Measurements from ENCODE around the gene RTP5. TPM values are rescaled to one million over a fixed set of nuclear protein-coding genes. Genes with fewer than 3 reads are reported as not detected.

RTP5 gene
- total and polyA plus RNA-seq, 2 donors (not counting 1 experiment from before 2014, with no cell fraction given) = not detected

- no peak for DNase-seq (ENCODE audit: low read depth in 2 of 2)
- H3K4me2 ChIP-seq (ENCODE audit: extremely low read depth, insufficient read depth, low read length) = no peak overlapping the region
- peaks cover 2% of the 10 kb centered on the region for H3K4me1 ChIP-seq (ENCODE audit: control insufficient read depth, extremely low read depth, insufficient read depth, low read length)
- no peak overlapping the region for H2AFZ ChIP-seq (ENCODE audit: low read length)
- no peak overlapping the region for H3K27ac ChIP-seq (ENCODE audit: insufficient read depth, low read length)
- H4K20me1 ChIP-seq (ENCODE audit: control insufficient read depth, extremely low read depth, insufficient read depth, low read length) = no peaks in the 10 kb centered on the region
- H3K9me3 ChIP-seq (ENCODE audit: control insufficient read depth, insufficient read depth, low read depth, low read length) = no peaks in the 10 kb centered on the region
- H3K4me3 ChIP-seq (replicated peaks in 1 of 4; ENCODE audit: control extremely low read depth in 1 of 4, insufficient read depth in 1 of 4, low read depth in 3 of 4, low read length in 4 of 4) = no peak overlapping the region
- no peaks in the 10 kb centered on the region for H3K79me2 ChIP-seq (ENCODE audit: control insufficient read depth, insufficient read depth, low read length)
- H3K27me3 ChIP-seq (ENCODE audit: control insufficient read depth, insufficient read depth, low read length) = peaks cover 17% of the 10 kb centered on the region
- TF ChIP-seq EZH2 (IDR thresholded peaks at IDR 0.05; ENCODE audit: low read length, missing control alignments) (no peak), CTCF (conservative IDR thresholded peaks at IDR 0.05 in 1 of 2, IDR thresholded peaks at IDR 0.05 in 1 of 2; ENCODE audit: low read depth in 1 of 2, low read length in 2 of 2) (no peak)
- H3K9ac ChIP-seq (ENCODE audit: insufficient read depth, low read length) = no peak overlapping the region
- no peaks in the 10 kb centered on the region for H3K36me3 ChIP-seq (ENCODE audit: control insufficient read depth, insufficient read depth, low read length)
Observed at GRCh38 chr2:241862093-241862492, 7.4 kb upstream of the RTP5 start.

- no peak overlapping the region for H3K4me3 ChIP-seq (replicated peaks in 1 of 4; ENCODE audit: control extremely low read depth in 1 of 4, insufficient read depth in 1 of 4, low read depth in 3 of 4, low read length in 4 of 4)
- TF ChIP-seq CTCF (conservative IDR thresholded peaks at IDR 0.05 in 1 of 2, IDR thresholded peaks at IDR 0.05 in 1 of 2; ENCODE audit: low read depth in 1 of 2, low read length in 2 of 2) (no peak), EZH2 (IDR thresholded peaks at IDR 0.05; ENCODE audit: low read length, missing control alignments) (no peak)
Observed at GRCh38 chr2:241862775-241863535, 6.6 kb upstream of the RTP5 start.

GRCh38 chr2:241863536-241863954 lies 6.0 kb upstream of the RTP5 start:
- Histone ChIP-seq H3K9me3 (ENCODE audit: control insufficient read depth, insufficient read depth, low read depth, low read length) (no peaks in the 10 kb centered on the region), H3K4me3 (replicated peaks in 1 of 4; ENCODE audit: control extremely low read depth in 1 of 4, insufficient read depth in 1 of 4, low read depth in 3 of 4, low read length in 4 of 4) (peak overlapping the region in 1 of 4 experiments; percentile 22), H3K27ac (ENCODE audit: insufficient read depth, low read length) (no peak overlapping the region), H3K27me3 (ENCODE audit: control insufficient read depth, insufficient read depth, low read length) (peaks cover 28% of the 10 kb centered on the region), H3K4me2 (ENCODE audit: extremely low read depth, insufficient read depth, low read length) (no peak overlapping the region), H2AFZ (ENCODE audit: low read length) (no peak overlapping the region), H3K79me2 (ENCODE audit: control insufficient read depth, insufficient read depth, low read length) (no peaks in the 10 kb centered on the region), H3K9ac (ENCODE audit: insufficient read depth, low read length) (no peak overlapping the region), H3K4me1 (ENCODE audit: control insufficient read depth, extremely low read depth, insufficient read depth, low read length) (peaks cover 2% of the 10 kb centered on the region), H3K36me3 (ENCODE audit: control insufficient read depth, insufficient read depth, low read length) (no peaks in the 10 kb centered on the region), H4K20me1 (ENCODE audit: control insufficient read depth, extremely low read depth, insufficient read depth, low read length) (no peaks in the 10 kb centered on the region)
- TF ChIP-seq EZH2 (IDR thresholded peaks at IDR 0.05; ENCODE audit: low read length, missing control alignments) = no peak
- no peak for TF ChIP-seq CTCF (conservative IDR thresholded peaks at IDR 0.05 in 1 of 2, IDR thresholded peaks at IDR 0.05 in 1 of 2; ENCODE audit: low read depth in 1 of 2, low read length in 2 of 2)
- peak in 1 of 2 donors; percentile 25 for DNase-seq (ENCODE audit: low read depth in 2 of 2)

More at GRCh38 chr2:241862775-241863535, 6.6 kb upstream of the RTP5 start:
- no peak overlapping the region for H3K4me2 ChIP-seq (ENCODE audit: extremely low read depth, insufficient read depth, low read length)
- peaks cover 22% of the 10 kb centered on the region for H3K27me3 ChIP-seq (ENCODE audit: control insufficient read depth, insufficient read depth, low read length)
- H3K36me3 ChIP-seq (ENCODE audit: control insufficient read depth, insufficient read depth, low read length) = no peaks in the 10 kb centered on the region
- H3K27ac ChIP-seq (ENCODE audit: insufficient read depth, low read length) = no peak overlapping the region
- peaks cover 2% of the 10 kb centered on the region for H3K4me1 ChIP-seq (ENCODE audit: control insufficient read depth, extremely low read depth, insufficient read depth, low read length)
- no peaks in the 10 kb centered on the region for H4K20me1 ChIP-seq (ENCODE audit: control insufficient read depth, extremely low read depth, insufficient read depth, low read length)
- no peaks in the 10 kb centered on the region for H3K9me3 ChIP-seq (ENCODE audit: control insufficient read depth, insufficient read depth, low read depth, low read length)
- DNase-seq (ENCODE audit: low read depth in 2 of 2) = no peak
- no peak overlapping the region for H3K9ac ChIP-seq (ENCODE audit: insufficient read depth, low read length)
- H2AFZ ChIP-seq (ENCODE audit: low read length) = no peak overlapping the region
- H3K79me2 ChIP-seq (ENCODE audit: control insufficient read depth, insufficient read depth, low read length) = no peaks in the 10 kb centered on the region

Data from fibroblast of lung (primary cell).